HG03135 (cell line): Measurements from ENCODE around the gene COL19A1.
"Not testable (repeated sequence)": the region's sequence is repeated elsewhere in the genome, so short reads cannot be mapped to it uniquely, and the experiment has no call there.

Experiments
- ATAC-seq: cut with Tn5 transposase; IDR thresholded peaks from one replicate; pipeline ENCODE4 v1.9.1; 2021; ENCODE audit warnings: mild to moderate bottlenecking, moderate library complexity; ENCODE audit not compliant: unreplicated experiment

COL19A1 gene

DNA sequence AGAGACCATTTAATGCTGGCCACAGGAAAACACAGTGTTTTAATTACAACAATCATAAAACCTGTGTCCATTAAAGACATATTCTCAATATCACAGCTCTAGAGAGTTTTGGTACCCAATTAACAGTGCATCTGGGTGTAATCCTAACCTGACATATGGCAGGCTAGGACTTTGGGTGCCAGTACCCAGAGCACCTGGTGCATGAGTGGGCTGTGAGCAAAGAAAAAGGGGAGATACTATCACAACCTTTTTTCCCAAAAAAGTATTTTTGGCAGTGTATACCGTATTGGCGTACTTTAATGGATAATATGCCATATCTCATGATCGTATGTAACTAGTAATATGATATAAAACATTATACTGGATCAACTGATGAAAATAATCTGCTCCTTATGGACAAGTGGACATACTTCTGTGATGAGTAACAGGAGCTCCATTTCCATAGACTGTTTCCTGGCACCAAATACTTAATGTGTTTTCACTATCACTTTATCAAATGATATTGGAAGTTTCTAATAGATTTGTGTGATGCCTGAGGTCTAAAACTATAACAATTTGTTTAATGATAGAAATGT is 91.7 kb downstream of the COL19A1 start:
- no peak for ATAC-seq

DNA sequence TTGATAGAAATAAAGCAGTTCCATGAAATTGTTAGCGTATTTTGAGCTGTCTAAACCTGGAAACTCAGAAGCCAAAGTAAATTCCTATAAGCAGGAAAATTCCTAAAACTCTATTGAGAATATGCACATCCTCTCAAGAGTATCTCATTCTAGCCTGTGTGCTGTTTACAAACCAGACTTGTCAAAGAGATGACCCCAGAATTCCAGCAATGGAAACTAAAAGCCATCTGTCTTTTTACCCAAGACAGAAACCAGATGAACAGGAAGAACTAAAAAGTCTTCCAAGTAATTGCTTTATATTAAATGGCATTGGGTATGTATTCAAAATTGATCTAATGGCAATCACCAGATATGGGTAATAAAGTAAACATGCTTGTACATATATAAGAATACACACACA is 92.6 kb downstream of the COL19A1 start:
- ATAC-seq, result no peak

DNA sequence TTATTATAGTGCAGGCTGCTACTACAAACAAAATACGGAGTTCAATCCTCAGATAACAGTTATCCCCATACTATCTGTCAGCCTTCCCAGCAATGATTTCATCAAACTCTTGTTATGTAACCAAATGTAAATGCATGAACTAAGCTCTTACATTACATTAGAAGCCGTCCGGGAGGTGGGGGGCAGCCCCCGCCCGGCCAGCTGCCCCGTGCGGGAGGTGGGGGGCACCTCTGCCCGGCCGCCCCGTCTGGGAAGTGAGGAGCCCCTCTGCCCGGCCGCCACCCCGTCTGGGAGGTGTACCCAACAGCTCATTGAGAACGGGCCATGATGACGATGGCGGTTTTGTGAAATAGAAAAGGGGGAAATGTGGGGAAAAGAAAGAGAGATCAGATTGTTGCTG is 99.6 kb downstream of the COL19A1 start:
- not testable (repeated sequence) for ATAC-seq

DNA sequence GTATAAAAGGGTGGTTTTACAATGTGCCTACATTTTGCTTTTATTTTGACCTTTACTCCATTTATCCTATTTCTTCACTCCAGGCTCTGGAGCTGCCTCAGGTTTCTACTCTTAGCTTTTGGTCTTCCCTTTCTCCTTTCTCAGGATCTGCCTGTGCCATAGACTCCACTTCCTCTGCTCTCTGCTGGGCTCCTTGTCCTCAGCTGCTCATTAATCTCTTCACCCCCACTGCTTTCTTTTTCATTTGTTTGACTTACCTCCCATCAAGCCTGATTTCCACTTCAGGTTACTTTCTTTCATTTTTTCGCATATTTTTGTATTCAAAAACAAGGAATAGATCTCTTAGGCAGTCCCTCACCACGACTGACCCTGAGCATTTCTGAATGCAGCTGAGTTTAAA is 106.8 kb downstream of the COL19A1 start:
- no peak for ATAC-seq

DNA sequence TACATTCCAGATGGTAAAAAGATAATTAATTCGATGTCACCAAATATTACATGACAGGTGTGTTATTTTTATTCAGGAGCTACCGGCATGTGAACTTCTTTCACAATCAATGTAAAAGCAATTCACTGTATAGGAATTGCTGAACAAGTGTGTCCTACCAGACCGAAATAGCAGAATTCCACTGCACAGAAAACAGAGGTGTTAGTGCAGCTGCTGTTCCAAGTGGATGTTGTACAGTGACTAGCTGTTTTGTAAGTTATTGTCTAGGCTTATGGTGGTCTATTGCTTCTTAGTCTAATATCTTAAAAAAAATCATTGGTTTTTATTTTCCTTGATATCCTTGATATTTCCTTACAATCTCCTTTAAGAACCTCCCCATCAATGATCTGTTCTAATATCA is 107.4 kb downstream of the COL19A1 start:
- ATAC-seq, result no peak

DNA sequence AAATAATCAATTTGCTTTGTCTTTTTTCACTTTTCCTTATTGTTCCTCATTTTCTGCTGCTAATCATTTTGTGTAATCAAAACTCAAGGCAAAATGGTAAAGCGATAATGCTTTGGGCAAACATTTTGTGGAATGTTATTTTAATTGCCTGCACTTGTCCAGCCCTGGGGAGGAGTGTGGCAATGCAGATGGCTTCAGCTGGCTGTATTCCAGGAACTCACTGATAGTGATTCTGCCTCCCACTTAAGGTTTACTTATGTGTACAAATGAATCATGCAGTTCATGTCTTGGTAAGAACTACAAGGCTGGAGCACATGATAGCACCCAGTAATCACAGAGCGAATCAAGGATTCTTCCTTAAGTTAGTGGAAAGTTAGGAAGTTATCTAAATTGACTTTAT is 107.8 kb downstream of the COL19A1 start:
- ATAC-seq, result no peak

DNA sequence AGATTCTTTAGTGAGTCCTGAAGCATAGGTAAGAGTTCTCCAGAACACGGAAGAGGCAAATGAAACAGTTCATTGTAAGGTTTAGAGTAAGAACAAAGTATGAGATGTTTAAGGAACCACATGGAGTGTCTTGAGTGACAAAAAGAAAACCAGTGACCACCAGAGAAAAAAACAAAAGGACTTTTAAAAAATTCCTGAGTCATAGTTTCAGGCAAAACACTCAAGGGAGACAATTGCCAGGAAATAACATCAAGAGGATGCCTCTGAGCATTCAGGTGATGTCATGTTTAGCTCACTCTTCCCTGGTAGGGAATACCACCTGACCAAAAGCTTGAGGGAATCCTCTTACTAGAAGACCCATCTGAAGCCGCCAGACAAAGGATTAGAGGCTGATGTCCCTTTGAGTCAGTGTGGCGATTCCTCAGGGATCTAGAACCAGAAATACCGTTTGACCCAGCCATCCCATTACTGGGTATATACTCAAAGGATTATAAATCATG is 110.3 kb downstream of the COL19A1 start:
- no peak for ATAC-seq

DNA sequence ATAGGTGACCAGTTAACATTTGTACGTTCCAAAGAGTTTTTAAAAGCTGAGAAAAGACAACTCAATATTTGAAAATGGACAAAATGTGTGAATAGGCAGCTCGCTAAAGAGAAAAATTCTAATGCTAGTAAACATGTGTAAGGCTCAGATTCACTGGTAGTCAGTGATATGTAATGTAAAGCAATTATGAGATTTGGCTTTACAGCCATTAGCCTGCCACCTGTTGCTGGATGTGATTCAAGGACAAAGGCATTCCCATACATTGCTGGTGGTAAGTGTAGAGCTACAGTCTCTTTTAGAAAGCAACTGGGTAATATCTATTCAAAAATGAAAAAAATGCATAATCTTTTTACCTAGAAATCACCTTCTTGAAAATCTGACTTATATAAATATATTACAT is 114.3 kb downstream of the COL19A1 start:
- no peak for ATAC-seq

DNA sequence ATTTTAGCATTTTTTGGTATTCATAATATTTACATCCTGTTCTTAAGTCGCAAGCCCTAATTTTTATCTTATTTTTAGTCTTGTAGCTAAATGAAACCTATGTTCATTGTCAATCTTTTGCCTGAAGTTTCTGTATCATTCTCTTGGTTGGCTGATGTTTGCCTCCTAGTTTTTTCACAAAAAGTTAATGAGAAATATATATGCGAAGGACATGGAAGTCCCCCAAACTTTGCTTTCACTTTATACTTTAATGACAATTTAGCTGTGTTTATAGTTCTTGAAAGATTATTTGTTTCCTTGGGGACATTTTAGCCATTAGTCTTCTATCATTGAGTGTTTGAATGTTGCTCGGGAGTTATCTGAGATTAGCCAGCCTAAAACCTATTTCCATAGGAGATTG is 118.2 kb downstream of the COL19A1 start:
- ATAC-seq, result no peak

DNA sequence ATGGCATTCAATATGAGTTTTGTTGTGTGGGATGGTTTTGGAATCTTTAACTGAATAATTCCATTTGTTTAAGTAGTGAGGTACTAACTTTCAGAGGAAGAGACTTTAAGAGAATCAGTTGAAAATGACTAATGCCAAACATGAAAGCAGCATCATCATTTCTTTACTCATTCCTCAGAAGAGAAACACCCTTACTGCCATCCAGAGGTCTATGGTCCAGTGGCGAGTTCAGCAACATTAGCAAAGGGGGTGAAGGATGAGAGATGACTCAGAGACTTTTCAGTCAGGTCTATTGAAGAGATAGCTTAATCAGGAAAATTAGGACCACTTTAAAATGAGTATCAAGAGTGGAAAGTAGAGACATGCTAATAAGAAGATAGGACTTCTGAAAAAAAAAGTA is 118.8 kb downstream of the COL19A1 start:
- no peak for ATAC-seq

DNA sequence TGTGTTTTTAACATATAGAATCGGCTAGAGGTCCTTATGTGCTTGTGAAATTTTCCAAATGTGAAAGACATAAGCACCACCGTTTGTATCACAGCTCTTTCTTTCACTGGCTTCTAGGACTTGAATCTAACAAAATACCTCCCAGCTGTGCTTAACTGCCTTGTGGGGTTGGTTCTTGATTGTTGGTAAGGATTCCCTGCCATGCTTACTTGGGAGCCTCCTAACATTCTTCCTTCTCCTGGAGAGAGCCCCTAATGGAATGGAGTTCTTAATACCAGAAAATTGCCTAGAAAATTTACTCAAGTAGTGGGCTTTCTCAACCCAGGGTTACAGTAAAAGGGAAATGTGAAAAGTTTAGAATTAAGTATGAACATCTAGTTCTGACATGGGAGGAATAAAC is 121.2 kb downstream of the COL19A1 start:
- ATAC-seq, result no peak

DNA sequence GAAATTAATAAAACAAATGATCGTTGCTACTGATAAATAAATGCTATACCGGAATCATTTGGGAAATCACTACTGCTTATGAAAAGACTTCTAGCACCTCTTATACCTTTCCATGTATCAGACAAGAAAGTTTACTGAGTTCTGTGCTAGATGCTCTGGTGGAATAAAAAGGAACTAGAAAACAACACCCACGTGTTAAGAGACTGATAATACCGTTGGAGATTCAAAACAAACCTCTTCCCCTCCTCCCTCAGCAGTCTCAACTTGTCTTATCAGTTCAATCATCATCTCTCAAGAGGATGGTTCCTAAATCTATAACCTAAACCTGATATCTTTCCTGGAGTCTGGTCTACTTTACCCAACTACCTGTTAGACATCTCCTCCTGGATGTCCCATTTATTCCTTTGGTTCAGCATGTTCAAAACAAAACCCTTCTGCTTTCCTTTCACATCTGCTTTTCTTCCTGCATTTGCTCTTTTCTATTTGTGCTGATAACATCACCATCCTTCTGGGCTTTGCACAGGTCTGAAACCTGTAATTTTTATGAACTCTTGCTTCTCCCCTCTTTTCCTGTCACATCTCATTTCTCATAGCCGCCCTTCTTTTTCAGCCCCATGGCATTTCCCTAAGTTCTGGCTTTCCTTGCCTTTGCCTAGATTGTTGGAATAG is 122.2 kb downstream of the COL19A1 start:
- no peak for ATAC-seq

DNA sequence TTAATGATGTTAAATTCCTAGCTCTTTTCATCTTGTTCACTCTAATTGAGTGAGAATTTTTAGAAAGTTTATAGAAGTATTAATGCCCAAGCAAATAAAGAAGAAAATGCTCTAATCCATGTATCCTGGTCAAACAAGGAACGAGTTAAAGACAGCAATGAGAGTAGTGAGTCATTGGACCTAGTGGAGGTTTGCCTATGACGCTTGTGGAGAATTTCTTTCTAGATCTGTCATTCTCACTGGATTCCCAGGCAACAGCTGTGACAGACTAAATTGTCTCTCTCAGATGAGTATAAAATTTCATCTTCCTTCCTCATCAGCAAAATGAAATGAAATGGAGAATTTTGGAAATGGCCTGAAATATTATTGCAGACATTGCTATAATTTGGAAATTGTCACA is 127.9 kb downstream of the COL19A1 start:
- ATAC-seq, result no peak

DNA sequence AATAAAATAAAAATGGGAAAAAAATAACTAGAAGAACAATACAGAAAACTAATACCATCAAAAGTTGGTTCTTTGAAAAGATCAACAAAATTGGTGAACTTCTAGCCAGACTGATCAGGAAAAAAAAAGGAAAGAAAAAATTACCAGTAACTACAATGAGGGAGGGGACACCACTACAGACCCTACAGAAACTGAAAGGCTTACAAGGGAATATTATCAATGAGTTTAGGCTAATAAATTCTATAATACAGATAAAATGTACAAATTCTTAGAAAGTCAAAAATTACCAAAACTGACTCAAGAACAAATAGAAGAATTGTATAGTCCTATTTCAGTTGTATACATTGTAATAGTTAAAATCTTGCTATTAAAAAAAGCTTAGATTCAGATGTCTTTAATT is 141.8 kb downstream of the COL19A1 start:
- no peak for ATAC-seq

DNA sequence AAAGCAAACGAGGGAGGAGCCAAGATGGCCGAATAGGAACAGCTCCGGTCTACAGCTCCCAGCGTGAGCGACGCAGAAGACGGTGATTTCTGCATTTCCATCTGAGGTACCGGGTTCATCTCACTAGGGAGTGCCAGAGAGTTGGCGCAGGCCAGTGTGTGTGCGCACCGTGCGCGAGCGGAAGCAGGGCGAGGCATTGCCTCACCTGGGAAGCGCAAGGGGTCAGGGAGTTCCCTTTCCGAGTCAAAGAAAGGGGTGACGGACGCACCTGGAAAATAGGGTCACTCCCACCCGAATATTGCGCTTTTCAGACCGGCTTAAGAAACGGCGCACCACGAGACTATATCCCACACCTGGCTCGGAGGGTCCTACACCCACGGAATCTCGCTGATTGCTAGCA is 144.0 kb downstream of the COL19A1 start:
- not testable (repeated sequence) for ATAC-seq

DNA sequence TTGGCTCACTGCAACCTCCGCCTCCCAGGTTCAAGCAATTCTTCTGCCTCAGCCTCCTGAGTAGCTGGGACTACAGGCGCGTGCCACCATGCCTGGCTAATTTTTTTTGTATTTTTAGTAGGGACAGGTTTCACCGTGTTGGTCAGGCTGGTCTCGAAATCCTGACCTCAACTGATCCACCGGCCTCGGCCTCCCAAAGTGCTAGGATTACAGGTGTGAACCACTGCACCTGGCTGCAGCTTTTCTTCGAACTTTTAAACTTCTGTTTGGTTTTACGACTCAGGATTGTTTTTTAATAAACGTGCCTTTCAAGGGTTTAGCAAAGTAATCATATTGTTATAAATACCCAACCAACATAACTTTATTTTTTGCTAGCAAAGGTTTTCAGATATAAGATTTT is 156.8 kb downstream of the COL19A1 start:
- not testable (repeated sequence) for ATAC-seq

DNA sequence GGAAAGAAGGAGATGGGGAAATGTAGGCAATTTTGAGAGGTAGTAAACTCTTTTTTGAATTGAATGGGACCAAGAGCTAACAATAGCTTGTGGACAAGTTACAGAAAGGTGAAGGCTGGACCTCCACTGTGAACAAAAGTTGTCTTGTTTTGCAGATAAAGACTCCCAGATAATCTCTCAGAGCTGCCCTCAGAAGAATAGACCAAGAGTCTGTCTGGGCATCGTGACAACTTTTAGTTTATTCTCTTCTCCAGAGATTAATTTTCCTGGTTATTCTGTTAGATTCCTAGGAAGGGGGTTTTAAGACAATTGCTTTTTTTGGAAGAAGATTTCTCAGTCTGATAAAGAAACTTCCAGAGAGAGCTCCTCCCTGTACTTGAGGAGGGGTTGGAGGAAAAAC is 161.9 kb downstream of the COL19A1 start:
- ATAC-seq, result no peak

DNA sequence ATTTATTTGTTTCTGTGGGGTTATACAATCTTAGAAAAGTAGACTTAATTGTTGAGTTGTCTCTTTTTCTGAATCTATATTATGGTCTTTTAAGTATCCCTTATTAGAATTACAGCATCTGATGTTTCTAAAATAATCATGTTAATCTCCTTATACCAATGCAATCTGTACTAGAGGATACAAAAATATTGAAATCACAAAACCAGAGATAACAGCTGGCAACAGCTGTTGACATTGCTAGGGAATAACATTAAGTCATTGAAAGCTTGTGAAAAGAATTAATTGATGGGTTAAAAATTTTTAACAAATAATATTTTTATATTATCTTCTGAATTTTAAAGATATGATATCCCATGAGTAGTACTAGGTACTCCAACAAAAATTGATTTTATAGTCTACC is 162.6 kb downstream of the COL19A1 start:
- no peak for ATAC-seq

DNA sequence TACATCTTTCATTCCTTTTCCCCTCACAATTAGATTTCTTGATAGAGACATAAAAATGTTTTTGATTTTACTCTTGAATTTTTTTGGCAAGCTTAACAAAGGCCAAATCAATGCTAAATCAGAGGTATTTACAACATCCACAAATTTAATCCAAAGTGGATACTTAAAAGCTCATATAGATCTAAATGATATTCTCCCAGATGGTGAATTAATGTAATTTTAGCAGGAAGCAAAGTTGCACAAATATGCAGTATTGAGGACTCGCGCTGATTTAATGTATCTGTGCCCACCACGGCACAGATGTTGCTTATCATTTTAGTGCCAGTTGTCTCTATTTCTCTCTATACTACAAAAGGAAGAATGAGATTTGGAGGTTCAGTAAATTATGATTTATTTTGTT is 167.4 kb downstream of the COL19A1 start:
- no peak for ATAC-seq

DNA sequence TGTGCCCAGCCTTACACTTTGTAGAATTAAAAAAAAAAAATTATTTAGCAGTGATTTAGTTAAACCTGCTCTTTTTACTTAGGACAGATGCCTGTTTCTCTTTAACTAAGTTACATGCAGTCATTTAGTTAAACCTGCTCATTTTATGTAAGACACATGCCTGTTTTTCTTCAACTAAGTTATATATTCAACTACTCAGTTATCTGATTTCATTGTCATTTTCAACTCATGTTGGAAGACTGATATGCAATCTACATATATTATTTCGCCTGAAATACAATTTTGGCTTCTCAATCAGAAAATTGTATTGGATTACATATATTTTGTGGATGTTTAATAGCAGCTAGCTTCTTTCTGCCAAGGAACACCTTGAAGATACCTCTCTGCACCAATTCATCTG is 171.1 kb downstream of the COL19A1 start:
- ATAC-seq, result no peak

DNA sequence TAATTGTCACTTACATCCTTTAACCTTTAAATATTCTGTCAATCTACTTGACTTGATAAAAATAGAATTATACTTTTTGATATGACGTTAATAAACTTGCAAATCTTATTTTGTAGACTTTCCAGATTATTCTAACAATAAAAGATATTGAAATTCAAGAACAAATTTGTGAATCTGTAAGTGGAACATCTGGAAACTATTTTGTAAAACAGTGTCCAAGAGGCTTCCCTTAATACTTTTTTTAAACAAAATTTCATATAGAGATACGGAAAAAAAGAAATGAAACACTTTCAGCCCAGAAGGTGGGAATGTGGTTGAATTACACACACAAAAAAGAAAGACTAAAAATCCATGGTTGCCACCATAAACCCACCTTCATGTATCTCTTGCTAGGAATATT is 174.4 kb downstream of the COL19A1 start:
- no peak for ATAC-seq

DNA sequence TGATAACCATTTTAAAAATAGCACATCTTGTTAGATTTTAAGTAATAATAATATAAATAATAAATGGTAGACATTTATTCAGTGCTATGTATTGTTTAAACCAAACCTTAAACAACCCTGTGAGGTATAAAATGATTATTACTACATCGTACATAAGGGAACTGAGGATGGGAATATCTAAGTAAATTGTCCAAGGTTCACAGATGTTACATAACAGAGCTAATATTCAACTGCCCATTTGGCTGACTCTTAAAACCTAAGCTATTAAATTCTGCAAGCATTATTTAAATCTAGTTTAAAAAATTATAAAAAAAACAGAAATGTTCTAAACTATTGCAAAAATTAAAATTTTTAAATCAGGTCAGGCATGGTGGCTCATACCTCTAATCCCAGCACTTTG is 175.1 kb downstream of the COL19A1 start:
- no peak for ATAC-seq

DNA sequence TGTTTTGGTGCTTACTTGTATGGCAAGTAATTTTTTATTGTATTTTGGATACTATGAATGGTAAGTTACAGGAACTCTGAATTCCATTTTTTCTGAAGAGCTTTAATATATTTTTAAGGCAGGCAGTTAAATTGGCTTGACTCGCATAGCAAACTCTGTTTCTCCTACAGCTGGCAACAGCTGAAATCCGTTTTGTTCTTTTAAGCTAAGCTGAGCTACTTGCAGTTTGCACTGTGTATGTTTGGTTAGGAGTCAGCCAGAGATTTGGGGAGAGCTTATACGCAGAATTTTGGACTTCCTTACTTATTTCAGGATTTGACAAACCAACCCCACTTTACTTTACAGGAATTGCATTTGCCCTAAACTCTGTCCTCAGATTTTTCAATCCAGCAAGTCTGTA is 179.1 kb downstream of the COL19A1 start:
- ATAC-seq, result no peak
